ENCODE measurements around the gene FOXN3.

DNA sequence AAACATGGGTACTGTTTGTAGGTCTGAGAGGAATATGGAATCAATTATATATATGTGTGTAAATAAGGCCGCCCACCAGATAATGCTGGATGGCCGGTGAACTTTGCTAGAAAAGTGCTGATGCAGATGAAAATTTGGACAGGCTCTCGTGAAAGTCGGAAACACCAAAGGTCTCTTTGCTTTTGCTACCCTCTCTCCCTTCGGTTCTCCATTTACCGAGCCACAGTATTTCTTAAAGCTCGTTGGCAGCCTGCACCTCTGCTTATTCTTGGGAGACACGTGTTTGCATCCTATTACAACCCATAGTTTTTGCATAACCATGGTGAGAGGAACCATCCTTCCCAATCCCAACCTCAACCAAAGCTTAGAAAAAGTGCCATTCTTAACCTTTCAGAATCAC is 109.6 kb downstream of the FOXN3 start:
- TF ChIP-seq, protein P1, sequence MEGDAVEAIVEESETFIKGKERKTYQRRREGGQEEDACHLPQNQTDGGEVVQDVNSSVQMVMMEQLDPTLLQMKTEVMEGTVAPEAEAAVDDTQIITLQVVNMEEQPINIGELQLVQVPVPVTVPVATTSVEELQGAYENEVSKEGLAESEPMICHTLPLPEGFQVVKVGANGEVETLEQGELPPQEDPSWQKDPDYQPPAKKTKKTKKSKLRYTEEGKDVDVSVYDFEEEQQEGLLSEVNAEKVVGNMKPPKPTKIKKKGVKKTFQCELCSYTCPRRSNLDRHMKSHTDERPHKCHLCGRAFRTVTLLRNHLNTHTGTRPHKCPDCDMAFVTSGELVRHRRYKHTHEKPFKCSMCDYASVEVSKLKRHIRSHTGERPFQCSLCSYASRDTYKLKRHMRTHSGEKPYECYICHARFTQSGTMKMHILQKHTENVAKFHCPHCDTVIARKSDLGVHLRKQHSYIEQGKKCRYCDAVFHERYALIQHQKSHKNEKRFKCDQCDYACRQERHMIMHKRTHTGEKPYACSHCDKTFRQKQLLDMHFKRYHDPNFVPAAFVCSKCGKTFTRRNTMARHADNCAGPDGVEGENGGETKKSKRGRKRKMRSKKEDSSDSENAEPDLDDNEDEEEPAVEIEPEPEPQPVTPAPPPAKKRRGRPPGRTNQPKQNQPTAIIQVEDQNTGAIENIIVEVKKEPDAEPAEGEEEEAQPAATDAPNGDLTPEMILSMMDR (IDR thresholded peaks at IDR 0.05), result no peak
- TF ChIP-seq SIN3A (IDR thresholded peaks at IDR 0.05; ENCODE audit: borderline replicate concordance, insufficient read depth, low read depth, low read length) (no peak), POLR2AphosphoS5 (IDR thresholded peaks at IDR 0.05; ENCODE audit: low read depth, low read length) (no peak), TCF7L2 (IDR thresholded peaks at IDR 0.05; ENCODE audit: low read depth, low read length) (no peak)
- TF ChIP-seq, protein P2, sequence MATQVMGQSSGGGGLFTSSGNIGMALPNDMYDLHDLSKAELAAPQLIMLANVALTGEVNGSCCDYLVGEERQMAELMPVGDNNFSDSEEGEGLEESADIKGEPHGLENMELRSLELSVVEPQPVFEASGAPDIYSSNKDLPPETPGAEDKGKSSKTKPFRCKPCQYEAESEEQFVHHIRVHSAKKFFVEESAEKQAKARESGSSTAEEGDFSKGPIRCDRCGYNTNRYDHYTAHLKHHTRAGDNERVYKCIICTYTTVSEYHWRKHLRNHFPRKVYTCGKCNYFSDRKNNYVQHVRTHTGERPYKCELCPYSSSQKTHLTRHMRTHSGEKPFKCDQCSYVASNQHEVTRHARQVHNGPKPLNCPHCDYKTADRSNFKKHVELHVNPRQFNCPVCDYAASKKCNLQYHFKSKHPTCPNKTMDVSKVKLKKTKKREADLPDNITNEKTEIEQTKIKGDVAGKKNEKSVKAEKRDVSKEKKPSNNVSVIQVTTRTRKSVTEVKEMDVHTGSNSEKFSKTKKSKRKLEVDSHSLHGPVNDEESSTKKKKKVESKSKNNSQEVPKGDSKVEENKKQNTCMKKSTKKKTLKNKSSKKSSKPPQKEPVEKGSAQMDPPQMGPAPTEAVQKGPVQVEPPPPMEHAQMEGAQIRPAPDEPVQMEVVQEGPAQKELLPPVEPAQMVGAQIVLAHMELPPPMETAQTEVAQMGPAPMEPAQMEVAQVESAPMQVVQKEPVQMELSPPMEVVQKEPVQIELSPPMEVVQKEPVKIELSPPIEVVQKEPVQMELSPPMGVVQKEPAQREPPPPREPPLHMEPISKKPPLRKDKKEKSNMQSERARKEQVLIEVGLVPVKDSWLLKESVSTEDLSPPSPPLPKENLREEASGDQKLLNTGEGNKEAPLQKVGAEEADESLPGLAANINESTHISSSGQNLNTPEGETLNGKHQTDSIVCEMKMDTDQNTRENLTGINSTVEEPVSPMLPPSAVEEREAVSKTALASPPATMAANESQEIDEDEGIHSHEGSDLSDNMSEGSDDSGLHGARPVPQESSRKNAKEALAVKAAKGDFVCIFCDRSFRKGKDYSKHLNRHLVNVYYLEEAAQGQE (IDR thresholded peaks at IDR 0.05; ENCODE audit: insufficient read depth in 1 of 2, low read depth in 2 of 2, low read length in 1 of 2), result no peak
